Mesenteric fat pad (tissue), 1 donor: ENCODE results near the gene MCEE. TPM values are rescaled to one million over a fixed set of nuclear protein-coding genes. Genes with fewer than 3 reads are reported as not detected.
"Not testable (repeated sequence)": the region's sequence is repeated elsewhere in the genome, so short reads cannot be mapped to it uniquely, and the experiment has no call there.

Experiments used
- DNase-seq: peaks from one replicate; pipeline ENCODE4 v3.0.0-alpha.2; 2020; ENCODE audit warnings: low spot score
- long read RNA-seq: library from polyadenylated mRNA; unstranded; transcript quantifications from one replicate; pipeline ENCODE4 v2.0.0, GENCODE V29; 2020
- total RNA-seq: library from RNA; stranded (reverse); fragmentation: NEBNext Ultra II Directional; extraction: Animal tissue kit (Norgen Biotek cat#: 25700); gene quantifications from one replicate; pipeline ENCODE4 v1.2.1, GENCODE V29; 2021
- donor health status: DM: yes; HTN: yes; CAD: no.

Gene MCEE
- total RNA-seq = 15.2 TPM
- long read RNA-seq, partial matches to known transcripts = 0 of 2 reads
- long read RNA-seq, other reads (novel, unspliced or antisense) = 1 of 2 reads

GRCh38 chr2:71130152-71130904 is at the start of gene MCEE, which contains the start of gene MPHOSPH10:
TSS of gene MCEE (minus strand) at chr2:71130229. CDS start at chr2:71130219, 10 bp downstream.
TSS of gene MPHOSPH10 (plus strand) at chr2:71130634. CDS start at chr2:71130666, 32 bp downstream.
- DNase-seq = peak; percentile 97

GRCh38 chr2:71178836-71179235 is 48.8 kb upstream of the MCEE start:
- DNase-seq = not testable (repeated sequence)

GRCh38 chr2:71174207-71174606 is 44.2 kb upstream of the MCEE start:
- no peak for DNase-seq

- DNase-seq = no peak
Observed at GRCh38 chr2:71173096-71173495, 43.1 kb upstream of the MCEE start.

- no peak for DNase-seq
Observed at GRCh38 chr2:71166812-71167211, 36.8 kb upstream of the MCEE start.

- no peak for DNase-seq
Observed at GRCh38 chr2:71157124-71157793, 27.2 kb upstream of the MCEE start.

- DNase-seq = no peak
Observed at GRCh38 chr2:71156573-71156972, 26.5 kb upstream of the MCEE start.

- DNase-seq = no peak
Observed at GRCh38 chr2:71155846-71156245, 25.8 kb upstream of the MCEE start.

- no peak for DNase-seq
Observed at GRCh38 chr2:71154798-71155197, 24.8 kb upstream of the MCEE start.

GRCh38 chr2:71154279-71154678 is 24.2 kb upstream of the MCEE start:
- DNase-seq = no peak

GRCh38 chr2:71153585-71154224 is 23.7 kb upstream of the MCEE start:
- no peak for DNase-seq

- no peak for DNase-seq
Observed at GRCh38 chr2:71151620-71152019, 21.6 kb upstream of the MCEE start.

- no peak for DNase-seq
Observed at GRCh38 chr2:71150082-71150816, 20.2 kb upstream of the MCEE start.

GRCh38 chr2:71148506-71149063 is 18.6 kb upstream of the MCEE start:
- no peak for DNase-seq

- DNase-seq = no peak
Observed at GRCh38 chr2:71143782-71144181, 13.8 kb upstream of the MCEE start.

- DNase-seq = no peak
Observed at GRCh38 chr2:71136174-71136573, 6.1 kb upstream of the MCEE start.

GRCh38 chr2:71133603-71134002 is 3.6 kb upstream of the MCEE start:
- no peak for DNase-seq

GRCh38 chr2:71131387-71132166 is 1.5 kb upstream of the MCEE start:
- DNase-seq = not testable (repeated sequence)

- no peak for DNase-seq
Observed at GRCh38 chr2:71130905-71131244, 846 bp upstream of the MCEE start.

- no peak for DNase-seq
Observed at GRCh38 chr2:71129902-71130151, 202 bp downstream of the MCEE start.
